Lower leg skin (tissue), 3 donors: ENCODE results near the gene RFX2.

Experiments used
- CTCF ChIP-seq, 3 donors: fragments of 450-650 bp; IDR thresholded peaks; one replicate each; pipeline ENCODE4 v1.5.1; 2016; ENCODE audit warnings: antibody characterized with exemption in 3 of 3, mild to moderate bottlenecking in 3 of 3, moderate library complexity in 2 of 3
- POLR2A ChIP-seq, 2 donors: fragments of 450-650 bp; IDR thresholded peaks; one replicate each; pipeline ENCODE4 v1.6.1; 2016 to 2017; ENCODE audit warnings: antibody characterized with exemption in 2 of 2, mild to moderate bottlenecking in 1 of 2, moderate library complexity in 1 of 2

DNA sequence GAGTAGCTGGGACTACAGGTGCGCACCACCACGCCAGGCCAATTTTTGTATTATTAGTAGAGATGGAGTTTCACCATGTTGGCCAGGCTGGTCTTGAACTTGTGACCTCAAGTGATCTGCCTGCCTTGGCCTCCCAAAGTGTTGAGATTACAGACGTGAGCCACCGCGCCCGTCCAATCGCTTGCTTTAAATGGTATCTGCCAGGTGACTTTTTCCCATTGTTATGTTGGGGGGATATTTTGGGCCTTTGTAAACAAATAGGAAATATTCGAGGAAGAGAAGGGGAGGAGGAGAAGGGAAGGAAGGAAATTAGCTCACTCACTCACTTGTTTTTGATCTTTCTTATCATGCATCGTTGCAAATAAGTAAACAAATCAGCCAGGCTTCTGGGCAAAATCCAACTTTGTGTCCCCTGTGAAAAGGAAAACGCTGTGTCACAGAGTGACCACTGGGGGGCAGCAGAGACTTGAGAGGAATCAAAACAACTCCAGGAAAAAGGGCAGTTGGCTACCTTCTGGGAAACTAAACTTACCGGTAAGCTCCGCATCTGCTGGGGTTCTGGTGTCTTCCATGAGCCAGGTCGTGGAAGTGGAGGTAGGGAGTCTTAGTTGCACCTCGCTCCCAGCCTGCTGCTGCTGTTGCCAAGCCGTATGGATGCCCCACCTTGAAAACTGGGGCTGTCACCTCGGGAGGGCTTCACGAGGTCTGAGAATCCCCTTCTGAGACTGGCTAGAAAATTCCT is 123.1 kb downstream of the RFX2 start:
- TF ChIP-seq CTCF (IDR thresholded peaks at IDR 0.05) (peak in 1 of 3 donors; percentile 87), POLR2A (IDR thresholded peaks at IDR 0.05) (no peak)
